Mesothelial cell of epicardium (in vitro differentiated cells): ENCODE measurements around the gene SLC37A1. TPM values are rescaled to one million over a fixed set of nuclear protein-coding genes. Genes with fewer than 3 reads are reported as not detected.

Experiments
- DNase-seq, 2 experiments: peaks; one replicate each; pipeline ENCODE4 v3.0.0; 2021; ENCODE audit warnings: low spot score in 2 of 2; ENCODE audit not compliant: unreplicated experiment in 2 of 2
- H3K27ac Mint-ChIP-seq: 2 replicates; pipeline ENCODE4 v1.8.0; 2021; ENCODE audit warnings: mixed read lengths
- H3K27me3 Mint-ChIP-seq: 2 replicates; pipeline ENCODE4 v1.8.0; 2021; ENCODE audit warnings: low read depth, mixed read lengths
- H3K36me3 Mint-ChIP-seq: 2 replicates; pipeline ENCODE4 v1.8.0; 2021; ENCODE audit warnings: mixed read lengths
- H3K4me1 Mint-ChIP-seq: 2 replicates; pipeline ENCODE4 v1.8.0; 2021; ENCODE audit warnings: mixed read lengths
- H3K4me3 Mint-ChIP-seq: 2 replicates; pipeline ENCODE4 v1.8.0; 2021; ENCODE audit warnings: mild to moderate bottlenecking, moderate library complexity, mixed read lengths
- H3K9me3 Mint-ChIP-seq: 2 replicates; pipeline ENCODE4 v1.8.0; 2021; ENCODE audit warnings: mixed read lengths
- CTCF ChIP-seq: fragments of 200-600 bp; sonication (generic); IDR thresholded peaks from one replicate; pipeline ENCODE4 v1.5.0; 2021; ENCODE audit warnings: antibody characterized with exemption; ENCODE audit not compliant: unreplicated experiment
- total RNA-seq: library from RNA; stranded (reverse); gene quantifications from 3 replicates; pipeline ENCODE4 v1.2.1, GENCODE V29; 2021

Gene SLC37A1
- total RNA-seq, 1 donor from 2014 or later: 13.0 TPM

GRCh38 chr21:42500736-42501135 lies 12.9 kb upstream of the SLC37A1 start:
- H3K36me3 Mint-ChIP-seq: no peaks in the 10 kb centered on the region
- no peak overlapping the region for H3K4me3 Mint-ChIP-seq
- TF ChIP-seq CTCF: no peak
- peaks cover 11% of the 10 kb centered on the region for H3K4me1 Mint-ChIP-seq
- H3K27ac Mint-ChIP-seq: no peak overlapping the region
- H3K27me3 Mint-ChIP-seq: peaks cover 3% of the 10 kb centered on the region
- no peak for DNase-seq
- no peaks in the 10 kb centered on the region for H3K9me3 Mint-ChIP-seq

GRCh38 chr21:42503711-42504110 lies 9.9 kb upstream of the SLC37A1 start:
- DNase-seq: no peak
- Mint-ChIP-seq H3K36me3 (no peaks in the 10 kb centered on the region), H3K4me3 (no peak overlapping the region), H3K4me1 (no peaks in the 10 kb centered on the region), H3K27me3 (no peaks in the 10 kb centered on the region), H3K27ac (no peak overlapping the region), H3K9me3 (no peaks in the 10 kb centered on the region)
- TF ChIP-seq CTCF: no peak

- Mint-ChIP-seq H3K27ac (no peak overlapping the region), H3K27me3 (no peaks in the 10 kb centered on the region), H3K4me1 (peaks cover 7% of the 10 kb centered on the region), H3K36me3 (no peaks in the 10 kb centered on the region), H3K4me3 (no peak overlapping the region), H3K9me3 (no peaks in the 10 kb centered on the region)
- no peak for DNase-seq
- no peak for TF ChIP-seq CTCF
Measured at GRCh38 chr21:42505090-42505726, 8.4 kb upstream of the SLC37A1 start.

GRCh38 chr21:42507418-42507817 lies 6.2 kb upstream of the SLC37A1 start:
- peaks cover 10% of the 10 kb centered on the region for H3K4me1 Mint-ChIP-seq
- no peaks in the 10 kb centered on the region for H3K27me3 Mint-ChIP-seq
- no peak for TF ChIP-seq CTCF
- no peak overlapping the region for H3K4me3 Mint-ChIP-seq
- no peak overlapping the region for H3K27ac Mint-ChIP-seq
- H3K9me3 Mint-ChIP-seq: no peaks in the 10 kb centered on the region
- H3K36me3 Mint-ChIP-seq: no peaks in the 10 kb centered on the region
- no peak for DNase-seq

GRCh38 chr21:42508371-42508770 lies 5.3 kb upstream of the SLC37A1 start:
- peaks cover 17% of the 10 kb centered on the region for H3K4me1 Mint-ChIP-seq
- no peak for DNase-seq
- H3K9me3 Mint-ChIP-seq: no peaks in the 10 kb centered on the region
- no peaks in the 10 kb centered on the region for H3K36me3 Mint-ChIP-seq
- TF ChIP-seq CTCF: no peak
- H3K27ac Mint-ChIP-seq: no peak overlapping the region
- H3K4me3 Mint-ChIP-seq: no peak overlapping the region
- no peaks in the 10 kb centered on the region for H3K27me3 Mint-ChIP-seq

GRCh38 chr21:42509244-42509643 lies 4.4 kb upstream of the SLC37A1 start:
- no peaks in the 10 kb centered on the region for H3K27me3 Mint-ChIP-seq
- H3K4me1 Mint-ChIP-seq: peaks cover 17% of the 10 kb centered on the region
- H3K36me3 Mint-ChIP-seq: no peaks in the 10 kb centered on the region
- H3K4me3 Mint-ChIP-seq: no peak overlapping the region
- no peak for TF ChIP-seq CTCF
- no peak overlapping the region for H3K27ac Mint-ChIP-seq
- H3K9me3 Mint-ChIP-seq: no peaks in the 10 kb centered on the region
- no peak for DNase-seq
